Choroid plexus epithelial cell (primary cell): ENCODE measurements around the gene EXOSC5.
"Not testable (repeated sequence)": the region's sequence is repeated elsewhere in the genome, so short reads cannot be mapped to it uniquely, and the experiment has no call there.

Experiments
- DNase-seq: peaks from one replicate; pipeline ENCODE4 v3.0.0-alpha.2; 2010; ENCODE audit warnings: low read depth
- H3K4me3 ChIP-seq: 2 replicates; pipeline ENCODE4 v1.5.1; 2011; ENCODE audit warnings: low read depth, mild to moderate bottlenecking, control low read depth, low read length, moderate library complexity
- TF ChIP-seq, protein P1 (sequence below): conservative IDR thresholded peaks from 2 replicates; pipeline ENCODE4 v1.5.1; 2011; ENCODE audit warnings: low read depth, mild to moderate bottlenecking, control low read depth, inconsistent platforms, low read length, moderate library complexity

The EXOSC5 gene

DNA sequence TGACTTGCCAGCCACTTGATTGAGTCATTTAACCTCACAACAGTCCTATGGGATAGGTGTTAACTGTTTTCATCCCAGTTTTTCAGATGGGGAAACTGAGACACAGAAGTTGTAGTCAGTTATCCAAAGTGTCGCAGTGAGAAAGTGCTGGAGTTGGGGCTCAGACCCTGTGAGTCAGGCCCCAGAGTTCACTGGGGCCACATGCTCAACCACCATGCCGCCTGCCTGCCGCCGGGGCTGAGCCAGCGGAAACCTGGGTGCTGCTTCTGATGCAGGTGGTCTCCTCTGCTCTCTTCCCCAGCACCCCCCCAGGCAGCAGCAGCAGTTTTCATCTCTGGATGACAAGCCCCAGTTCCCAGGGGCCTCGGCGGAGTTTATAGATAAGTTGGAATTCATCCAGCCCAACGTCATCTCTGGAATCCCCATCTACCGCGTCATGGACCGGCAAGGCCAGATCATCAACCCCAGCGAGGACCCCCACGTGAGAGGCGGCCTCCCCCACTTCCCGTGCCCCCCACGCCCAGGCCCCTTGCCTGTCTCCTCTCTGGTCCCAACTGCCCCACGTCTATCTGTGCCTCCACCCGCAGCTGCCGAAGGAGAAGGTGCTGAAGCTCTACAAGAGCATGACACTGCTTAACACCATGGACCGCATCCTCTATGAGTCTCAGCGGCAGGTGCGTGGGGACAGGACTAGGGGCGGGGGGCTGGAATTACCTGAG, 13.3 kb upstream of the EXOSC5 start:
- H3K4me3 ChIP-seq = no peak overlapping the region
- TF ChIP-seq, protein P1, sequence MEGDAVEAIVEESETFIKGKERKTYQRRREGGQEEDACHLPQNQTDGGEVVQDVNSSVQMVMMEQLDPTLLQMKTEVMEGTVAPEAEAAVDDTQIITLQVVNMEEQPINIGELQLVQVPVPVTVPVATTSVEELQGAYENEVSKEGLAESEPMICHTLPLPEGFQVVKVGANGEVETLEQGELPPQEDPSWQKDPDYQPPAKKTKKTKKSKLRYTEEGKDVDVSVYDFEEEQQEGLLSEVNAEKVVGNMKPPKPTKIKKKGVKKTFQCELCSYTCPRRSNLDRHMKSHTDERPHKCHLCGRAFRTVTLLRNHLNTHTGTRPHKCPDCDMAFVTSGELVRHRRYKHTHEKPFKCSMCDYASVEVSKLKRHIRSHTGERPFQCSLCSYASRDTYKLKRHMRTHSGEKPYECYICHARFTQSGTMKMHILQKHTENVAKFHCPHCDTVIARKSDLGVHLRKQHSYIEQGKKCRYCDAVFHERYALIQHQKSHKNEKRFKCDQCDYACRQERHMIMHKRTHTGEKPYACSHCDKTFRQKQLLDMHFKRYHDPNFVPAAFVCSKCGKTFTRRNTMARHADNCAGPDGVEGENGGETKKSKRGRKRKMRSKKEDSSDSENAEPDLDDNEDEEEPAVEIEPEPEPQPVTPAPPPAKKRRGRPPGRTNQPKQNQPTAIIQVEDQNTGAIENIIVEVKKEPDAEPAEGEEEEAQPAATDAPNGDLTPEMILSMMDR = no peak
- no peak for DNase-seq

DNA sequence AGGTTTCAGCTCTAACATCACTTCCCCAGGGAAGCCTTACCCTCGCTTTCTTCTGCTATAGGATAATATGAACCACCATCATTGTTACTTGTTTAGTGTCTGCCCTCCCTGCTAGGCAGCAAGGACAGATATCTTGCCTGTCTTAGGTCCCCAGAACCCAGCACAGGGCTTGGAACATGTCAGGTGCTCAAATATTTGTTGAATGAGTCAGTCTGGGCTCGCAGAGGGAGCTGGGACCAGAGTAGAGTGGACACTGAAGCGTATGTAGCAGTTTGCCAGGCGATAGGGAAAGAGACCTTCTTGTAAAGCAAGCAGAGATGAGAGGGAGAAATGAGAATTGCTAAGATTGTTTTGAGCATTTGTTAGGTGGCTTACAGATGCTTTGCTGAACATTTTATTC, 12.1 kb upstream of the EXOSC5 start:
- TF ChIP-seq, protein P1 = no peak
- H3K4me3 ChIP-seq = no peak overlapping the region
- peak; percentile 72 for DNase-seq

DNA sequence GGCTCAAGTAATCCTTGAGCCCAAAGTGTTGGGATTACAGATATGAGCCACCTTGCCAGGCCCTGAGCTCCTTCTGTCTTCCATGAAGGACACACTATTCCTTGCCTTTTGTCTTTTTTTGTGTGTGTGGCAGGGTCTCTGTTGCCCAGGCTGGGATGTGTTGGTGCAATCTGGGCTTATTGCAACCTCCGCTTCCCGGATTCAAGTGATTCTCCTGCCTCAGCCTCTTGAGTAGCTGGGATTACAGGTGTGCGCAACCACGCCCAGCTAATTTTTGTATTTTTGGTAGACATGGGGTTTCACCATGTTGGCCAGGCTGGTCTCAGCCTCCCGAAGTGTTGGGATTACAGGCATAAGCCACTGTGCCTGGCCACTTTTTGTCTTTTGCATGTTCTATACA, 11.7 kb upstream of the EXOSC5 start:
- not testable (repeated sequence) for DNase-seq, H3K4me3 ChIP-seq

DNA sequence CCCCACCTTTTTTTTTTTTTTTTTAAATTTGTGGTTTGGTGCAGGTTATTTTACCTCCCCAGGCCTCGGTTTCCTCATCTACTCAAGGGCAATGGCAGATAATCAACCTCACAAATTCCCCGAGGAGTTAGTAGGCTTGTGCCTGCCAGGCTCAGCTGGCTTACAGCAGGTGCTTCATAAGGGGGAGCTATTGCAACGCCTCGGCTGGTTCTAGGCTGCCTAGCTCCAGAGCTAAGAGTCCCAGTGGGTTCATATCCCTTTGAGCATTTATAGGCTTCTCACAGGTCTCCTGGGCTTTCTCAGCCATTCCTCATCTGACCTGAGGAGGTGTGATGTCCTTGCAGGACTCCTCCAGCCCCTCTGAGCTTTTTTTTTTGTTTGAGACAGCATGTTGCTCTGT, 11.1 kb upstream of the EXOSC5 start:
- H3K4me3 ChIP-seq = no peak overlapping the region
- TF ChIP-seq, protein P1 = no peak
- no peak for DNase-seq

DNA sequence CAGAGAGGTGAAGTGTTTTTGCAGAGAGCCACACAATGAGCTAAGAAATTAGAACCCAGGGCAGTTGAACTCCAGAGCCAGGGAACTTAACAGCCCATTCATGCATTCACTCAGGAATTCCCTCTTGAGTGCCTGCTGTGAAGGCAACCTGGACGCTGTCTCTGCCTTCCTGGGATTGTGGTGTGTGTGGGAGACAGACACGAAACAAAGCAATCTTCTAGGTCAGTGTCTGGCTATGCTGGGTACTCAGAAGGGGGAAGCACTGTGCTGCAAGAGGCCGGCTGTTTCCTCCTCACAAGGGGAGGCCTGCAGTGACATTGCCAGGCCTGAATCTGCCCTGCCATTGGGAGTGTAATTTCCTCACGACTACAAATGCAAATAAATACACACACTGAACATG, 10.1 kb upstream of the EXOSC5 start:
- TF ChIP-seq, protein P1 = peak; percentile 25
- peak; percentile 76 for DNase-seq
- no peak overlapping the region for H3K4me3 ChIP-seq

DNA sequence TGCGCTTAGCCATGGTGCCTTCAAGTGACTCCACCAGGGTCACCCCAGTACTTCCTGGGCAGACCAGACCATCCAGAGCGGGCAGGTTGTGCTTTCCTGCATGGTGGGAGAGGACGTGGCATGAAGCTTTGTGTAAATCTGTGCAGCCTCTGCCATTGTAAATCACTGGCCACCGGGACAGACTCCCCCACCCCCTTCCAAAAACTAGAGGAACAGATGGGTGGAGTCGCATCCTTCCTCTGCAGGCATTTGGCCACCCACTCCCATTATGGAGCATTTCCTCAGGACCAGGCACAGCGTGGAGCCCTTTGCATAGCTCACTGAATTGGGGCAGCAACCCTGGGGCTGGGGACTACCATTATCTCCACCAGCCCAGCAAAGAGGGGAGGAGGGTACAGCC, 8.6 kb upstream of the EXOSC5 start:
- H3K4me3 ChIP-seq = no peak overlapping the region
- DNase-seq = no peak
- TF ChIP-seq, protein P1 = no peak

DNA sequence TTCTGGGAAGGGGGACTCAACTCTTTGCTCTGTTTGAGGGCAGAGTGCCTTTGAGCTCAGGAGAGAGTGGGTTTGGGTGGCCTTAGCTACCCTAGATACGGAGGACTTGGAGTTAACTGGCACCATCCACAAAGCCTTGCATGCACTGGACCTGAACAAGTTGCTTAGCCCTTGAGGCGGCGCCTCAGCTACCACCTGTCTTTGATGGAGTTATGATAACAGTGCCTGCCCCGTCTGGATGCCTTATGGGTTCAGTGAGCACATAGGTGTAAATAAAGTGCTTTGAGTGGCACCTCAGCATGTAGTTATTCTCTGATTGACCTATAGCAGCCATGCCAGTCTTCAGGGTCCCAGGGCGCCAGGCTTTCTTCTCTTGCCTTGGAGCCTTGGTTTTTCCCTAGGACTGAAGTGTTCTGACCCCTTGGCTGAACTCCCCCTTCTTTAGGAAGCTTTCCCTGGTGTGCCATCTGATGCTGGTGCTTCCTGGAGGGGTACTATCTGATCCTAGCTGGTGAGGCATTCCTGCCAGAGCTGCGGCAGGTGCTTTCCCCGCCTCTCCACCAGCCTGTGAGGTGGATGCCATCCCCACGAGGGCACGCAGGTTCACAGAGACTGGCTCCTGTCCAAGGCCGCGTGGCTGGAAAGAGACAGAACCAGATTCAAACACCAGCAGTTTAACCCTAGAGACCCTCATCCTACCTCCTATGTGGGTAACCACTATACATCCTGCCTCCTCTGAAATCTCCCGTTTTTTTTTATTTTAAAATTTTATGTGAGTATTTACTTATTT, 6.2 kb upstream of the EXOSC5 start:
- no peak overlapping the region for H3K4me3 ChIP-seq
- TF ChIP-seq, protein P1 = no peak
- no peak for DNase-seq
